ENCODE data around the gene DAND5. TPM values are rescaled to one million over a fixed set of nuclear protein-coding genes. Genes with fewer than 3 reads are reported as not detected.

Gene DAND5
- total RNA-seq = under 1 TPM; 0.24 to 0.25 TPM

DNA sequence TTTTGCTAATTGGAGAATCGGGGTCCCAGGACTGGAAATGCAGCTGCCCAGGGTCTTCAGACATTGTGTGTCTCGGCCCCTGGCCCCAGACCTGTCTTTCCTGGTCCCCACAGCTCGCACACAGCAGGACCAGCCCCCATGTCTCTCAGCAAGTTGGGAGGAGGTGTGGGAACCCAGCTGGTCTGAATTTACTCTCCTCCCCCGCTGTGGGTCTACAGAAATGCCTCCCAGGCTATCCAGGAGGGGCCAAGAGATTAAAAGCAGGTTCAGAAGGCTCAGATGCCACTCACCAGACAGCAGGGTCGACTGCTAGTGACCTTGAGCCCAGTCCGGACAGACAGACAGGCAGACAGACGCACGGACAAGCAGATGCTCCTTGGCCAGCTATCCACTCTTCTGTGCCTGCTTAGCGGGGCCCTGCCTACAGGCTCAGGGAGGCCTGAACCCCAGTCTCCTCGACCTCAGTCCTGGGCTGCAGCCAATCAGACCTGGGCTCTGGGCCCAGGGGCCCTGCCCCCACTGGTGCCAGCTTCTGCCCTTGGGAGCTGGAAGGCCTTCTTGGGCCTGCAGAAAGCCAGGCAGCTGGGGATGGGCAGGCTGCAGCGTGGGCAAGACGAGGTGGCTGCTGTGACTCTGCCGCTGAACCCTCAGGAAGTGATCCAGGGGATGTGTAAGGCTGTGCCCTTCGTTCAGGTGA, at the start of gene DAND5:
Gene DAND5 (plus strand): TSS at position 285 of the 697 bp plus-strand sequence. CDS start 85 bp downstream, at position 370.

GRCh38 chr19:12933287-12934072, 35.9 kb upstream of the DAND5 start, which contains the start of gene FARSA:
Gene FARSA (minus strand): TSS chr19:12933711. CDS start chr19:12933696, 15 bp downstream.

DNA sequence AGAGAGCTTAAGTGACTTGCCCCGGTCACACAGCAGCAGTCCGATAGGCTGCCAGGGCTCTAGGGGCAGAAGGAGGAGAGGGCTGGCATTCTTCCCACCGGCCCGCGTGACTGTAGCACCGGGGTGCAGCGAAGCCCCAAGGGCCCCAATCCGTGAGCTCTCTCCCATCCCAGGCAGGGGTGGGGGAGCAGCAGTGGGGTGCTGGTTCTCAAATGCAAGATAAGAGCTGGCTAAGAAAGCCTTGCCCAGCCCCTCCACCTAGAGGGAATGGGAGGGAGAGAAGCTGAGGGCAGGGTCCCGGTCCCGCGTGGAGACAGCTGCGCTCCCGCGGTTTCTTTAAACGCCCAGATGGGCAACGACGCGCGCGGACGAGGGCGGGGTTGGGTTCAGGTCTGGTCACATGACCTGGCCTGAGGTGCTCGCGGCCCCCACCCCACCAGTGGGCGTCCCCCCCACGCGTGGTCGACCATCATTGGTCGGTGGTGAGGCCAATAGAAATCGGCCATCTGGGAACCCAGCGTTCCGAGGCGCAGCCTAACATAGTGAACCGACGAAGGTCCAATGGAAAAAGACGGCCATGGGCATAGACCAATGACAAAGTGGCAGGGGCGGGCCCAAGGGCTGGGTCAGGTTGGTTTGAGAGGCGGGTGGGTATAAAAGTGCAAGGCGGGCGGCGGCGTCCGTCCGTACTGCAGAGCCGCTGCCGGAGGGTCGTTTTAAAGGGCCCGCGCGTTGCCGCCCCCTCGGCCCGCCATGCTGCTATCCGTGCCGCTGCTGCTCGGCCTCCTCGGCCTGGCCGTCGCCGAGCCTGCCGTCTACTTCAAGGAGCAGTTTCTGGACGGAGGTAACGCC, 31.2 kb upstream of the DAND5 start, which contains the start of gene CALR:
Gene CALR (plus strand): TSS at position 683 of the 852 bp plus-strand sequence. CDS start 71 bp downstream, at position 754.

GRCh38 chr19:12945479-12946091, 23.8 kb upstream of the DAND5 start, which contains the start of gene RAD23A:
Gene RAD23A (plus strand): TSS chr19:12945862. CDS start chr19:12945949, 87 bp downstream.

DNA sequence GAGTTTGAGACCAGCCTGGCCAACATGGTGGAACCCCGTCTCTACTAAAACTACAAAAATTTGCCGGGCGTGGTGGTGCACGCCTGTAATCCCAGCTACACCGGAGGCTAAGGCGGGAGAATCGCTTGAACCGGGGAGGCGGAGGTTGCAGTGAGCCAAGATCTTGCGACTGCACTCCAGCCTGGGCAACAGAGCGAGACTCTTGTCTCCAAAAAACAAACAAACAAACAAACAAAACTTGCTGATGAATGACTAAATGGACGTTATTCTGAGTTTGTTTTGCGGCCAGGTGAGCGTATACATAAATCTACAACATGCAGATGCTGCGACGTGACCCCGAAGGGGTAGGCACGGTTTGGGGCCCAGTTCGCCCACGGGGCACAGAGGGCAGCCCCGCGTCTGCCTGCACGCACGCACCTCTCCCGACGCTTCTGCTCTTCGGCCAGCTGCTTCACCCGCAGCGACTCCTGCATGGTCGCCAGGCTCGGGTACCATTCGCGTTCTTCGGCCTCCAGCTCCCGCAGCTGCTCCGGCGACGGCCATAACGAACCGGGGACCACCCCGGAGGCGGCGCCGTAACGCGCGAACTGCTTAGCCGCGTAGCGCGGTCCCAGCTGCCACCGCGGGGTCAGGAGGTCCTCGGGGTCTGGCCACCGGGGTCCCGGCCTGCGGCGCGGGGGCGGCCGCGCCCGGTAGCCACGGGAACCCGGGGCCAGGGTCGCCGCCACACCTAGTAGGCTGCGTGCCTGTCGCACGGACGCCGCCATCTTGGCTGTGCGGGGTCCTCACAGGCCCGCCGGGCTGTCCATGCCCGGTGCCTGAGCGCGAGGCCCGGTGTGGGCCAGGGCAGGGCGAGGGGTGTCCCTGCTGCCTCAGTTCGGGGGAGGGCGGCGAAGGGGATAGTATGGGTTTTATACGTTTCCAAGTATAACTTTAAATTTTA, 12.7 kb upstream of the DAND5 start, which contains the start of gene GADD45GIP1:
Gene GADD45GIP1 (minus strand): TSS at position 778 of the 943 bp plus-strand sequence. CDS start 11 bp downstream, at position 767.

DNA sequence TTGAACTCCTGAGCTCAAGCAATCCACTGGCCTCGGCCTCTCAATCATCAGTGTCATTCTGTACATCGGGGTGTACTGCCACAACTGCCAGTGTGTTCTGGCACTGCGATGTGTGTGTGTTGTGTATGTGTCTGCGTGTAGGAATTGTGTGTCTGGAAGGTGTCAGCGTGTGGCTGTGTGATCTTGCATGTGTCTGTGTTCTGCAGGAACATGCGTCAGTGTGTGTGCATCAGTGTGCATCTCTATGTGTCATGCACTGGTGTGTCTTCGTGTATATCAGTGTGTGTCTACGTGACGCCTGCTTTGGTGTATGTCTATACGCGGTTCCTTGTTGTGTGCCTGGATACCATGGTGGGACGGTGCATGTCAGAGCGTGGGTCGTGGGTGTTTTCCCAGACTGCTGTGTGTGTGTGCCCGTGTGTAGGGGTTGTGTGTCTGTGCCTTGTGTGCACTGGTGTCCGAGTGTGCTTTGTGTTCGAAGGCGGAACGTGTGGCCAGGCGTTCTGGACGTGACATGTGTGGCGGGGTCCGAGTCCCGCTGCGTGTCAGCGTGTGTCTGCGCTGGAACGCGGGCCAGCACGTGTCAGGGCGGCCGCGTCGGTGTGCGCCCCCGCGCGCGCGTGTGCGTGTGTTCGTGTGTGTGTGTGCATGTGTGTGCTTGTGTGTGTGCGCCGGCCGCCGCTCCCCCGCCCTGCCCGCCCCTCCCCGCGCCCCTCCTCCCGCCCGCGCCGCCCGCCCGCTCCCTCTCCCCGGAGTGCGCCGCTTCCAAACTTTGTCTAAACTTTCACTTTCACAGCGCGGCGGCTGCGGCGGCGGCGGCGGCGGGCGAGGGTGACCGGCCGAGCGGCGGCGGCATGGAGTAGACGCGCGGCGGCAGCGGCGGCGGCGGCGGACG, 25.6 kb downstream of the DAND5 start, which contains the start of gene NFIX:
Gene NFIX (plus strand): TSS at position 775 of the 895 bp plus-strand sequence. CDS start 363 bp downstream, outside the sequence.

Small RNAs within 50 kb of the gene (microRNA-seq; reads per million reads assigned to microRNA genes)
- not detected for gene MIR5695 (ENCODE audit: borderline microRNAs expressed, borderline replicate concordance)
- not detected for gene MIR6515 (ENCODE audit: borderline microRNAs expressed, borderline replicate concordance)

Other genes with a start within 250 kb of the DAND5 start
- 10 to 100 TPM; 62.6 to 63.7 TPM for gene TNPO2, start 245.6 kb upstream of the DAND5 start, total RNA-seq
- 100 to 1,000 TPM; 221 to 228 TPM for gene TRIR, start 234.9 kb upstream of the DAND5 start, total RNA-seq
- 10 to 100 TPM; 52.4 to 55.0 TPM for gene GET3, start 232.1 kb upstream of the DAND5 start, total RNA-seq
- not detected for gene BEST2, start 217.8 kb upstream of the DAND5 start, total RNA-seq
- 10 to 100 TPM; 19.6 to 20.2 TPM for gene HOOK2, start 194.0 kb upstream of the DAND5 start, total RNA-seq
- 10 to 100 TPM; 90.6 to 96.0 TPM for gene JUNB, start 178.1 kb upstream of the DAND5 start, total RNA-seq
- 100 to 1,000 TPM; 245 to 256 TPM for gene PRDX2, start 167.8 kb upstream of the DAND5 start, total RNA-seq
- 10 to 100 TPM; 12.6 to 18.2 TPM for gene THSD8, start 167.5 kb upstream of the DAND5 start, total RNA-seq
- gene RNASEH2A, start 163.0 kb upstream of the DAND5 start, total RNA-seq = 10 to 100 TPM; 28.5 to 30.9 TPM
- not detected for gene RTBDN, start 135.0 kb upstream of the DAND5 start, total RNA-seq
- under 1 TPM; 0.53 to 0.88 TPM for gene MAST1, start 131.1 kb upstream of the DAND5 start, total RNA-seq
- gene DNASE2, start 88.1 kb upstream of the DAND5 start, total RNA-seq = 10 to 100 TPM; 29.4 to 30.0 TPM
- gene KLF1, start 82.4 kb upstream of the DAND5 start, total RNA-seq = under 1 TPM in 1 of 2 experiments, not detected in 1; 0.14 TPM
- gene GCDH, start 78.4 kb upstream of the DAND5 start, total RNA-seq = 10 to 100 TPM; 39.0 to 42.7 TPM
- 1 to 10 TPM; 3.1 to 5.1 TPM for gene SYCE2, start 50.3 kb upstream of the DAND5 start, total RNA-seq
- gene FARSA, start 35.9 kb upstream of the DAND5 start, total RNA-seq = 10 to 100 TPM; 72.4 to 77.0 TPM
- gene CALR, start 31.0 kb upstream of the DAND5 start, total RNA-seq = 100 to 1,000 TPM; 591 to 596 TPM
- gene RAD23A, start 23.7 kb upstream of the DAND5 start, total RNA-seq = 100 to 1,000 TPM in 1 of 2 experiments, 10 to 100 TPM in 1; 97.6 to 113 TPM
- 10 to 100 TPM; 13.9 to 18.0 TPM for gene GADD45GIP1, start 12.4 kb upstream of the DAND5 start, total RNA-seq
- gene NFIX, start 25.9 kb downstream of the DAND5 start, total RNA-seq = 1 to 10 TPM; 1.7 to 3.0 TPM
- 1 to 10 TPM; 9.0 to 9.1 TPM for gene LYL1, start 133.3 kb downstream of the DAND5 start, total RNA-seq
- gene TRMT1, start 147.2 kb downstream of the DAND5 start, total RNA-seq = 10 to 100 TPM; 51.6 to 52.8 TPM
- gene NACC1, start 148.7 kb downstream of the DAND5 start, total RNA-seq = 10 to 100 TPM; 50.2 to 54.4 TPM
- gene STX10, start 180.8 kb downstream of the DAND5 start, total RNA-seq = 10 to 100 TPM; 63.4 to 66.9 TPM
- gene IER2, start 180.8 kb downstream of the DAND5 start, total RNA-seq = 100 to 1,000 TPM; 203 to 208 TPM

Measured in activated naive CD4-positive, alpha-beta T cell treated with anti-CD3 and anti-CD28 coated beads, Interleukin-2, amount 10 ng/mL, durations not matched to agents 5 hours and 36 hours (primary cell).